DOHH2 (cell line): ENCODE measurements around the gene GOLT1A.

ENCODE experiments used
- EZH2phosphoT487 ChIP-seq: fragments of 200-600 bp; sonication (generic); IDR thresholded peaks from 2 replicates; pipeline ENCODE4 v1.6.1; 2017; ENCODE audit warnings: borderline replicate concordance, mild to moderate bottlenecking, antibody characterized with exemption, low read length, moderate library complexity, mixed read lengths
- TF ChIP-seq, protein P1 (sequence below): fragments of 200-600 bp; sonication (generic); IDR thresholded peaks from one replicate; pipeline ENCODE4 v1.5.1; 2014; ENCODE audit warnings: antibody characterized with exemption, mild to moderate bottlenecking, low read depth, low read length; ENCODE audit not compliant: poor library complexity, severe bottlenecking

DNA sequence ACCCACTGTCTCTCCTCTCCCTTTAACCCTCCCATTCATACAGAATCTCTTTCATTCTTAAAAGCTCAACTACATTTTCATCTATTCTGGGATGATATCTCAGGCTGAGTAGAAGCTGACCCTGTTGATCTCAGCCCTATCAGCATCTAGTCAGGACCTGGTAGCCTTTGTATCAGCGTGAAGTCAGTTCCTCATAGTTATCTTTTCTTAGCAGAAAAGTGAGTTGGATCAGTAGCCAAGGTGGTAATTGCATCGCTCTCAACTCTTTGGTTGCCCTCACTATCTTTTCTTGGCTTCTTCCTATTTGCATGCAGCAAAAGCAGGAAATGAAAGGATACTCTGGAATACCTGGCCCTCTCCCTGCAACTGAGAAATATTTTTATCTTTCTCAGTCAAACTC lies 13.6 kb upstream of the GOLT1A start:
- TF ChIP-seq, protein P1, sequence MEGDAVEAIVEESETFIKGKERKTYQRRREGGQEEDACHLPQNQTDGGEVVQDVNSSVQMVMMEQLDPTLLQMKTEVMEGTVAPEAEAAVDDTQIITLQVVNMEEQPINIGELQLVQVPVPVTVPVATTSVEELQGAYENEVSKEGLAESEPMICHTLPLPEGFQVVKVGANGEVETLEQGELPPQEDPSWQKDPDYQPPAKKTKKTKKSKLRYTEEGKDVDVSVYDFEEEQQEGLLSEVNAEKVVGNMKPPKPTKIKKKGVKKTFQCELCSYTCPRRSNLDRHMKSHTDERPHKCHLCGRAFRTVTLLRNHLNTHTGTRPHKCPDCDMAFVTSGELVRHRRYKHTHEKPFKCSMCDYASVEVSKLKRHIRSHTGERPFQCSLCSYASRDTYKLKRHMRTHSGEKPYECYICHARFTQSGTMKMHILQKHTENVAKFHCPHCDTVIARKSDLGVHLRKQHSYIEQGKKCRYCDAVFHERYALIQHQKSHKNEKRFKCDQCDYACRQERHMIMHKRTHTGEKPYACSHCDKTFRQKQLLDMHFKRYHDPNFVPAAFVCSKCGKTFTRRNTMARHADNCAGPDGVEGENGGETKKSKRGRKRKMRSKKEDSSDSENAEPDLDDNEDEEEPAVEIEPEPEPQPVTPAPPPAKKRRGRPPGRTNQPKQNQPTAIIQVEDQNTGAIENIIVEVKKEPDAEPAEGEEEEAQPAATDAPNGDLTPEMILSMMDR: no peak
- TF ChIP-seq EZH2phosphoT487: no peak
